HEK293 (cell line): ENCODE results near the gene PLAAT1.

Source experiments
- CTCF ChIA-PET: fragments of 350-600 bp; formaldehyde crosslinking; extraction: SDS; loops from one replicate; lab custom pipeline; 2021; ENCODE audit warnings: antibody characterized with exemption; lab: Yijun Ruan, JAX
- POLR2A ChIA-PET: fragments of 300-600 bp; formaldehyde crosslinking; extraction: SDS; loops from one replicate; lab custom pipeline; 2020; ENCODE audit warnings: antibody characterized with exemption, inconsistent platforms; lab: Yijun Ruan, JAX
- H3K27ac ChIP-seq: fragments of 200-500 bp; sonication (Bioruptor generic); 2 replicates; pipeline ENCODE4 v1.5.1; 2014; ENCODE audit warnings: low read depth, low read length, control low read depth, inconsistent platforms; ENCODE audit errors: extremely low read depth
- H3K36me3 ChIP-seq, 2 experiments: fragments of 200-500 bp in 1 of 2; sonication (Bioruptor generic) in 1 of 2; 1 replicate in 1 of 2; 2 replicates in 1 of 2; pipeline ENCODE4 v1.5.1; 2014 to 2017; ENCODE audit warnings: inconsistent platforms in 2 of 2, low read length in 2 of 2; ENCODE audit not compliant: control insufficient read depth in 2 of 2, insufficient read depth in 1 of 2
- H3K4me1 ChIP-seq: fragments of 200-500 bp; sonication (Bioruptor generic); 2 replicates; pipeline ENCODE4 v1.5.1; 2014; ENCODE audit warnings: mild to moderate bottlenecking, low read length, inconsistent platforms; ENCODE audit not compliant: control insufficient read depth, insufficient read depth
- H3K4me3 ChIP-seq: 2 replicates; pipeline ENCODE4 v1.5.1; 2011; ENCODE audit warnings: low read depth, mild to moderate bottlenecking, control low read depth, low read length, moderate library complexity
- H3K9me3 ChIP-seq: fragments of 200-500 bp; sonication (Bioruptor generic); 2 replicates; pipeline ENCODE4 v1.5.1; 2014; ENCODE audit warnings: low read depth, low read length, inconsistent platforms; ENCODE audit not compliant: control insufficient read depth, insufficient read depth
- BCL11B ChIP-seq: fragments of 450-650 bp; formaldehyde crosslinking; IDR thresholded peaks from 2 replicates; pipeline ENCODE4 v1.5.1; 2016; ENCODE audit warnings: low read depth, missing biosample characterization, missing genetic modification characterization
- KLF10 ChIP-seq: fragments of 450-650 bp; IDR thresholded peaks from 2 replicates; pipeline ENCODE4 v1.5.1; 2018; ENCODE audit warnings: missing biosample characterization, mild to moderate bottlenecking, missing genetic modification characterization
- MZF1 ChIP-seq: fragments of 450-650 bp; formaldehyde crosslinking; IDR thresholded peaks from 2 replicates; pipeline ENCODE4 v1.5.1; 2017; ENCODE audit warnings: missing biosample characterization, missing genetic modification characterization, borderline replicate concordance
- PRDM6 ChIP-seq: fragments of 450-650 bp; formaldehyde crosslinking; IDR thresholded peaks from 2 replicates; pipeline ENCODE4 v1.5.1; 2017; ENCODE audit warnings: missing biosample characterization, missing genetic modification characterization
- RBAK ChIP-seq: fragments of 450-650 bp; formaldehyde crosslinking; IDR thresholded peaks from 2 replicates; pipeline ENCODE4 v1.5.1; 2016; ENCODE audit warnings: missing biosample characterization, missing genetic modification characterization
- SALL2 ChIP-seq: fragments of 450-650 bp; formaldehyde crosslinking; IDR thresholded peaks from 2 replicates; pipeline ENCODE4 v1.5.0; 2017; ENCODE audit warnings: missing biosample characterization, mild to moderate bottlenecking, missing genetic modification characterization, borderline replicate concordance
- ZBTB44 ChIP-seq: fragments of 450-650 bp; IDR thresholded peaks from 2 replicates; pipeline ENCODE4 v1.5.1; 2018; ENCODE audit warnings: missing biosample characterization, mild to moderate bottlenecking, missing genetic modification characterization
- ZIC2 ChIP-seq: fragments of 450-650 bp; formaldehyde crosslinking; IDR thresholded peaks from 2 replicates; pipeline ENCODE4 v1.5.1; 2016; ENCODE audit warnings: missing biosample characterization, missing genetic modification characterization
- ZNF155 ChIP-seq: fragments of 450-650 bp; formaldehyde crosslinking; IDR thresholded peaks from 2 replicates; pipeline ENCODE4 v1.5.1; 2016; ENCODE audit warnings: missing biosample characterization, missing genetic modification characterization
- ZNF169 ChIP-seq: fragments of 450-650 bp; formaldehyde crosslinking; IDR thresholded peaks from 2 replicates; pipeline ENCODE4 v1.5.1; 2016; ENCODE audit warnings: missing biosample characterization, missing genetic modification characterization
- ZNF18 ChIP-seq: fragments of 450-650 bp; formaldehyde crosslinking; IDR thresholded peaks from 2 replicates; pipeline ENCODE4 v1.5.1; 2016; ENCODE audit warnings: missing biosample characterization, missing genetic modification characterization
- ZNF239 ChIP-seq: fragments of 450-650 bp; formaldehyde crosslinking; IDR thresholded peaks from 2 replicates; pipeline ENCODE4 v1.5.1; 2016; ENCODE audit warnings: missing biosample characterization, missing genetic modification characterization
- ZNF266 ChIP-seq: fragments of 450-650 bp; formaldehyde crosslinking; IDR thresholded peaks from 2 replicates; pipeline ENCODE4 v1.5.1; 2016; ENCODE audit warnings: missing biosample characterization, missing genetic modification characterization, low read depth
- ZNF280C ChIP-seq: fragments of 450-650 bp; formaldehyde crosslinking; IDR thresholded peaks from 2 replicates; pipeline ENCODE4 v1.5.1; 2016; ENCODE audit warnings: missing biosample characterization, missing genetic modification characterization
- ZNF292 ChIP-seq: fragments of 450-650 bp; formaldehyde crosslinking; IDR thresholded peaks from 2 replicates; pipeline ENCODE4 v1.5.1; 2016; ENCODE audit warnings: low read depth, missing biosample characterization, missing genetic modification characterization, borderline replicate concordance
- ZNF366 ChIP-seq: fragments of 450-650 bp; formaldehyde crosslinking; conservative IDR thresholded peaks from 2 replicates; pipeline ENCODE4 v1.5.1; 2016; ENCODE audit warnings: missing biosample characterization, missing genetic modification characterization
- ZNF37A ChIP-seq: fragments of 450-650 bp; IDR thresholded peaks from 2 replicates; pipeline ENCODE4 v1.5.1; 2018; ENCODE audit warnings: missing biosample characterization, missing genetic modification characterization
- ZNF433 ChIP-seq: fragments of 450-650 bp; formaldehyde crosslinking; IDR thresholded peaks from 2 replicates; pipeline ENCODE4 v1.5.1; 2016; ENCODE audit warnings: missing biosample characterization, missing genetic modification characterization, low read depth
- ZNF544 ChIP-seq: fragments of 450-650 bp; formaldehyde crosslinking; IDR thresholded peaks from 2 replicates; pipeline ENCODE4 v1.5.0; 2017; ENCODE audit warnings: missing biosample characterization, missing genetic modification characterization
- ZNF626 ChIP-seq: fragments of 450-650 bp; sonication (Bioruptor Pico); formaldehyde crosslinking; IDR thresholded peaks from 2 replicates; pipeline ENCODE4 v1.5.1; 2018; ENCODE audit warnings: missing biosample characterization, missing genetic modification characterization, inconsistent platforms
- ZNF654 ChIP-seq: fragments of 450-650 bp; formaldehyde crosslinking; IDR thresholded peaks from 2 replicates; pipeline ENCODE4 v1.5.1; 2016; ENCODE audit warnings: low read depth, missing biosample characterization, missing genetic modification characterization
- ZNF658 ChIP-seq: fragments of 450-650 bp; formaldehyde crosslinking; IDR thresholded peaks from 2 replicates; pipeline ENCODE4; 2016; ENCODE audit warnings: missing biosample characterization, missing genetic modification characterization
- ZNF664 ChIP-seq: fragments of 450-650 bp; formaldehyde crosslinking; IDR thresholded peaks from 2 replicates; pipeline ENCODE4 v1.5.1; 2016; ENCODE audit warnings: missing biosample characterization, missing genetic modification characterization
- ZNF707 ChIP-seq: fragments of 450-650 bp; formaldehyde crosslinking; IDR thresholded peaks from 2 replicates; pipeline ENCODE4 v1.5.1; 2016; ENCODE audit warnings: missing biosample characterization, missing genetic modification characterization
- ZNF768 ChIP-seq: fragments of 450-650 bp; formaldehyde crosslinking; IDR thresholded peaks from 2 replicates; pipeline ENCODE4 v1.5.1; 2018; ENCODE audit warnings: missing biosample characterization, mild to moderate bottlenecking, missing genetic modification characterization
- ZNF791 ChIP-seq: fragments of 450-650 bp; formaldehyde crosslinking; IDR thresholded peaks from 2 replicates; pipeline ENCODE4 v1.5.1; 2016; ENCODE audit warnings: missing biosample characterization, missing genetic modification characterization
- ZNF830 ChIP-seq: fragments of 450-650 bp; IDR thresholded peaks from 2 replicates; pipeline ENCODE4 v1.5.0; 2018; ENCODE audit warnings: missing biosample characterization, missing genetic modification characterization, low read depth, mild to moderate bottlenecking, moderate library complexity
- ZNF837 ChIP-seq: fragments of 450-650 bp; formaldehyde crosslinking; IDR thresholded peaks from 2 replicates; pipeline ENCODE4 v1.5.1; 2016; ENCODE audit warnings: missing biosample characterization, missing genetic modification characterization
- ZSCAN16 ChIP-seq: fragments of 450-650 bp; formaldehyde crosslinking; IDR thresholded peaks from 2 replicates; pipeline ENCODE4 v1.5.1; 2016; ENCODE audit warnings: missing biosample characterization, missing genetic modification characterization

PLAAT1 gene

GRCh38 chr3:193194371-193194770, 46.7 kb upstream of the PLAAT1 start:
- Histone ChIP-seq H3K9me3 (no peaks in the 10 kb centered on the region), H3K36me3 (no peaks in the 10 kb centered on the region), H3K4me3 (no peak overlapping the region), H3K4me1 (no peaks in the 10 kb centered on the region), H3K27ac (no peak overlapping the region)
- ChIA-PET CTCF (interaction anchor here (0.6 to 1.5 kb wide), 5 partner anchors 103 to 381 kb away, joined by 3 to 11 read pairs (median 4); no protein-coding TSS in a partner anchor), POLR2A (no interaction called here)
- TF ChIP-seq ZSCAN16 (tag by site-specific recombination) (no peak), KLF10 (tag by site-specific recombination) (no peak), PRDM6 (no peak), ZNF18 (tag by site-specific recombination) (no peak), ZNF544 (tag by site-specific recombination) (no peak), ZNF791 (tag by site-specific recombination) (no peak), BCL11B (tag by site-specific recombination) (no peak), RBAK (tag by site-specific recombination) (no peak), ZNF280C (tag by site-specific recombination) (no peak), MZF1 (tag by site-specific recombination) (no peak), ZNF239 (tag by site-specific recombination) (no peak), ZNF266 (tag by site-specific recombination) (no peak), ZNF664 (tag by site-specific recombination) (no peak), ZNF366 (tag by site-specific recombination) (no peak), ZNF37A (tag by site-specific recombination) (no peak), ZNF837 (tag by site-specific recombination) (no peak), ZNF626 (tag by site-specific recombination) (no peak), ZNF654 (no peak)

- Histone ChIP-seq H3K27ac (no peak overlapping the region), H3K4me3 (no peak overlapping the region), H3K4me1 (no peaks in the 10 kb centered on the region), H3K36me3 (no peaks in the 10 kb centered on the region), H3K9me3 (no peaks in the 10 kb centered on the region)
- CTCF ChIA-PET = interaction anchor here (0.6 kb wide), 1 partner anchor 104 kb away, joined by 3 read pairs; no protein-coding TSS in a partner anchor
- TF ChIP-seq ZIC2 (tag by site-specific recombination) (no peak), ZNF169 (no peak), ZNF830 (tag by site-specific recombination) (no peak), ZNF707 (tag by site-specific recombination) (no peak), PRDM6 (no peak), SALL2 (tag by site-specific recombination) (no peak), ZNF155 (no peak), ZNF658 (no peak), ZNF768 (tag by site-specific recombination) (no peak), KLF10 (tag by site-specific recombination) (no peak), ZNF433 (tag by site-specific recombination) (no peak), ZBTB44 (tag by site-specific recombination) (no peak), ZNF292 (no peak)
- POLR2A ChIA-PET = no interaction called here
These were observed 44.3 kb upstream of the PLAAT1 start for GRCh38 chr3:193196746-193197145.
